HL-60 (cell line): Measurements from ENCODE around the gene PITPNC1.

Experiments used
- DNase-seq, 2 experiments: peaks; one replicate each; pipeline ENCODE4 v3.0.0-alpha.2; 2010 to 2020; ENCODE audit warnings: low read depth in 1 of 2, low spot score in 1 of 2
- H3K27ac ChIP-seq: fragments of 250-450 bp; sonication (Bioruptor Pico); replicated peaks from 2 replicates; pipeline ENCODE4 v1.5.1; 2020; ENCODE audit warnings: mild to moderate bottlenecking, moderate library complexity
- H3K27me3 ChIP-seq: fragments of 250-450 bp; sonication (Bioruptor Pico); 2 replicates; pipeline ENCODE4 v1.5.1; 2021; ENCODE audit warnings: mild to moderate bottlenecking, moderate library complexity; ENCODE audit not compliant: insufficient read depth, poor library complexity, severe bottlenecking
- H3K4me3 ChIP-seq: replicated peaks from 2 replicates; pipeline ENCODE4 v1.5.1; 2011; ENCODE audit warnings: mild to moderate bottlenecking, control low read depth, low read length; ENCODE audit not compliant: insufficient read depth
- CTCF ChIP-seq: IDR thresholded peaks from one replicate; pipeline ENCODE4 v1.5.1; 2011; ENCODE audit warnings: low read length, control low read depth, inconsistent platforms; ENCODE audit not compliant: insufficient read depth
- GABPA ChIP-seq: IDR thresholded peaks from 2 replicates; pipeline ENCODE4 v1.6.1; 2012; ENCODE audit warnings: low read depth
- POLR2AphosphoS5 ChIP-seq: IDR thresholded peaks from 2 replicates; pipeline ENCODE4 v1.6.1; 2012; ENCODE audit warnings: low read depth
- REST ChIP-seq: IDR thresholded peaks from 2 replicates; pipeline ENCODE4 v1.6.1; 2012; ENCODE audit warnings: low read depth; ENCODE audit not compliant: insufficient replicate concordance
- SPI1 ChIP-seq: IDR thresholded peaks from 2 replicates; pipeline ENCODE4 v1.6.1; 2012; ENCODE audit warnings: low read depth, mild to moderate bottlenecking, borderline replicate concordance

PITPNC1 gene

DNA sequence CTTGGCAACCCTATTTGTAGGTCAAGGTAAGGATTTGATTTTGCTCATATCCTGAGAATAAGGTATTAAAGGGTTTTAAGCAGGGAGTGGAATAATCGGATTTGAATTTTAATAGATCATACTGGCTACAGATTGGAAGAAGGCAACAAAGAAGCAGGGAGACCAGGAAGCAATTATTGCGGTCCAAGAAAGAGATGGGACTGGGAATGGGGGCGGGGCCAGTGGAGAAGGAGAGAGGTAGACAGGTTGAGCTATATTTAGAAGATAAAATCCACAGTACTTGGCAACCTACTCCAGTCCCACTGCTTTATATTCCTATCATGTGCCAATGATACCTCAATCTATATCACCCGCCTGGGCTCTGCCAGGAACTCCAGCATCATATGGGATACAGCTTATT is 334.8 kb downstream of the PITPNC1 start:
- no peak for DNase-seq
- TF ChIP-seq REST, result no peak
- TF ChIP-seq SPI1, result no peak
- no peak for TF ChIP-seq CTCF
- no peak for TF ChIP-seq GABPA
- no peak for TF ChIP-seq POLR2AphosphoS5
- no peaks in the 10 kb centered on the region for H3K27me3 ChIP-seq
- no peak overlapping the region for H3K4me3 ChIP-seq
- no peak overlapping the region for H3K27ac ChIP-seq

DNA sequence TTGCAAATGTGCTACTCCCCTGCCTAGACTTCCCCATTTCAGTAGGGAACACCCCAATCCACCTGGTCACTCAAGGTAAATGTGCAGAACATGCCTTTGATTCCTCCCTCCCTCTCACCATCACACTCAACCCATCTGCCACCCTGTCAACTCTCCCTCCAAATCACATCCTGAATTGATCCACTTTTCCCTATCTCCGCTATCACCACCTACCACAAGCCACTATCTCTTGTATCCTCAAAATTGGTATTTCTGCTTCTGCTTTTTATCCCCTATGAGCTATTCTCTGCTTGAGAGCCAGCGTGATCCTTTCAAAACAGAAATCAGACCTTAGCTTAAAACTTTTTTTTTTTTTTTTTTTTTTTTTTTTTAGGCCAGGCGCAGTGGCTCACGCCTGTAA is 335.3 kb downstream of the PITPNC1 start:
- no peak for DNase-seq
- Histone ChIP-seq H3K27ac (no peak overlapping the region), H3K27me3 (no peaks in the 10 kb centered on the region), H3K4me3 (no peak overlapping the region)
- TF ChIP-seq CTCF, result no peak
- TF ChIP-seq GABPA, result no peak
- peak; percentile 53; the same call in 1 of the 2 replicates for TF ChIP-seq SPI1
- no peak for TF ChIP-seq REST
- no peak for TF ChIP-seq POLR2AphosphoS5

DNA sequence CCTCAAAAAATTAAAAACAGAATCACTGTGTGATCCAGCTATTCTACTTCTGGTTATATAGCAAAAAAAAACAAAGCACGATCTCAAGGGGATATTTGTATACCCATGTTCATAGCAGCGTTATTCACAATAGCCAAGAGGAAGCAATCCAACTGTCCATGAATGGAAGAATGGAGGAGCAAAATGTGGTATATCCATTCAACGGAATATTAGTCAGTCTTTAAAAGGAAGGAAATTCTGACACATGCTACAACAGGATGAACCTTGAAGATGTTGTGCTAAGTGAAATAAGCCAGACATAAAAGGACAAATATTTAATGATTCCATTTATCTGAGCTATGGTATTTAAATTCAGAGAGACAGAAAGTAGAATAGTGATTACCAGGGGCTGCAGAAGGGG is 336.1 kb downstream of the PITPNC1 start:
- no peaks in the 10 kb centered on the region for H3K27me3 ChIP-seq
- TF ChIP-seq SPI1, result no peak
- no peak for TF ChIP-seq REST
- TF ChIP-seq POLR2AphosphoS5, result no peak
- TF ChIP-seq CTCF, result no peak
- TF ChIP-seq GABPA, result no peak
- H3K27ac ChIP-seq, result no peak overlapping the region
- no peak overlapping the region for H3K4me3 ChIP-seq
- no peak for DNase-seq
